HG03354 (cell line): ENCODE measurements around the gene SH2D4B.
"Not testable (repeated sequence)": the region's sequence is repeated elsewhere in the genome, so short reads cannot be mapped to it uniquely, and the experiment has no call there.

ENCODE experiments used
- ATAC-seq: cut with Tn5 transposase; IDR thresholded peaks from one replicate; pipeline ENCODE4 v1.9.1; 2021; ENCODE audit warnings: mild to moderate bottlenecking; ENCODE audit not compliant: unreplicated experiment, poor library complexity, severe bottlenecking

Gene SH2D4B

GRCh38 chr10:80540981-80541750 lies 3.5 kb downstream of the SH2D4B start:
- peak; percentile 63 for ATAC-seq

GRCh38 chr10:80542053-80542452 lies 4.4 kb downstream of the SH2D4B start:
- no peak for ATAC-seq

GRCh38 chr10:80542652-80543318 lies 5.1 kb downstream of the SH2D4B start:
- no peak for ATAC-seq

- not testable (repeated sequence) for ATAC-seq
Measured at GRCh38 chr10:80543319-80543672, 5.6 kb downstream of the SH2D4B start.

- ATAC-seq = no peak
Measured at GRCh38 chr10:80544316-80544953, 6.7 kb downstream of the SH2D4B start.

- no peak for ATAC-seq
Measured at GRCh38 chr10:80545258-80545881, 7.7 kb downstream of the SH2D4B start.

- no peak for ATAC-seq
Measured at GRCh38 chr10:80552151-80552646, 14.5 kb downstream of the SH2D4B start.

- no peak for ATAC-seq
Measured at GRCh38 chr10:80553436-80553835, 15.7 kb downstream of the SH2D4B start.

- ATAC-seq = no peak
Measured at GRCh38 chr10:80554050-80554449, 16.3 kb downstream of the SH2D4B start.

- ATAC-seq = no peak
Measured at GRCh38 chr10:80555415-80555814, 17.7 kb downstream of the SH2D4B start.

GRCh38 chr10:80561950-80562349 lies 24.2 kb downstream of the SH2D4B start:
- no peak for ATAC-seq

- no peak for ATAC-seq
Measured at GRCh38 chr10:80567292-80567691, 29.6 kb downstream of the SH2D4B start.

- ATAC-seq = no peak
Measured at GRCh38 chr10:80569131-80569895, 31.6 kb downstream of the SH2D4B start.

- ATAC-seq = no peak
Measured at GRCh38 chr10:80571352-80571751, 33.6 kb downstream of the SH2D4B start.

GRCh38 chr10:80579181-80579763 lies 41.6 kb downstream of the SH2D4B start:
- no peak for ATAC-seq

- ATAC-seq = no peak
Measured at GRCh38 chr10:80579849-80580637, 42.3 kb downstream of the SH2D4B start.

GRCh38 chr10:80580638-80581468 lies 43.2 kb downstream of the SH2D4B start:
- no peak for ATAC-seq

- no peak for ATAC-seq
Measured at GRCh38 chr10:80581469-80581835, 43.8 kb downstream of the SH2D4B start.
